ENCODE measurements around the gene MORC2.

Gene MORC2

GRCh38 chr22:30949934-30950660, 18.5 kb downstream of the MORC2 start:
- DNase-seq (ENCODE audit: low read depth) = no peak

GRCh38 chr22:30948930-30949342, 19.6 kb downstream of the MORC2 start:
- no peak for DNase-seq (ENCODE audit: low read depth)

- DNase-seq (ENCODE audit: low read depth) = no peak
Observed at GRCh38 chr22:30947816-30948454, 20.6 kb downstream of the MORC2 start.

- no peak for DNase-seq (ENCODE audit: low read depth)
Observed at GRCh38 chr22:30947173-30947815, 21.3 kb downstream of the MORC2 start.

- DNase-seq (ENCODE audit: low read depth) = no peak
Observed at GRCh38 chr22:30946354-30946753, 22.2 kb downstream of the MORC2 start.

- DNase-seq (ENCODE audit: low read depth) = no peak
Observed at GRCh38 chr22:30945653-30946052, 22.9 kb downstream of the MORC2 start.

GRCh38 chr22:30944986-30945385, 23.6 kb downstream of the MORC2 start:
- no peak for DNase-seq (ENCODE audit: low read depth)

- peak; percentile 55 for DNase-seq (ENCODE audit: low read depth)
Observed at GRCh38 chr22:30943368-30943767, 25.2 kb downstream of the MORC2 start.

GRCh38 chr22:30941363-30941740, 27.2 kb downstream of the MORC2 start:
- DNase-seq (ENCODE audit: low read depth) = no peak

GRCh38 chr22:30940685-30941362, 27.8 kb downstream of the MORC2 start:
- DNase-seq (ENCODE audit: low read depth) = peak; percentile 22

GRCh38 chr22:30934053-30934452, 34.5 kb downstream of the MORC2 start:
- DNase-seq (ENCODE audit: low read depth) = no peak

- DNase-seq (ENCODE audit: low read depth) = no peak
Observed at GRCh38 chr22:30933457-30933856, 35.1 kb downstream of the MORC2 start.

- no peak for DNase-seq (ENCODE audit: low read depth)
Observed at GRCh38 chr22:30932661-30933060, 35.9 kb downstream of the MORC2 start.

GRCh38 chr22:30931541-30932300, 36.9 kb downstream of the MORC2 start:
- DNase-seq (ENCODE audit: low read depth) = no peak

GRCh38 chr22:30930228-30930627, 38.3 kb downstream of the MORC2 start:
- no peak for DNase-seq (ENCODE audit: low read depth)

GRCh38 chr22:30928401-30928800, 40.2 kb downstream of the MORC2 start:
- DNase-seq (ENCODE audit: low read depth) = no peak

GRCh38 chr22:30927806-30928205, 40.8 kb downstream of the MORC2 start:
- no peak for DNase-seq (ENCODE audit: low read depth)

- no peak for DNase-seq (ENCODE audit: low read depth)
Observed at GRCh38 chr22:30926706-30927105, 41.9 kb downstream of the MORC2 start.

GRCh38 chr22:30925667-30926066, 42.9 kb downstream of the MORC2 start:
- no peak for DNase-seq (ENCODE audit: low read depth)

GRCh38 chr22:30923168-30923900, 45.2 kb downstream of the MORC2 start:
- DNase-seq (ENCODE audit: low read depth) = no peak

- DNase-seq (ENCODE audit: low read depth) = peak; percentile 62
Observed at GRCh38 chr22:30922151-30922611, 46.4 kb downstream of the MORC2 start.

All from T follicular helper cell (primary cell).